Neural cell (in vitro differentiated cells): ENCODE results near the gene SLC3A2. TPM values are rescaled to one million over a fixed set of nuclear protein-coding genes. Genes with fewer than 3 reads are reported as not detected.
A peak's percentile ranks its signal among the peaks of the same experiment; 100 is the strongest.

Source experiments
- H2AFZ ChIP-seq: fragments of 200-600, 300-800 bp; sonication (generic), shearing (Covaris generic); 2 replicates; pipeline ENCODE4 v1.6.0; 2014; ENCODE audit warnings: low read depth, mild to moderate bottlenecking, antibody characterized with exemption, low read length, moderate library complexity
- H3F3A ChIP-seq: fragments of 200-600 bp; shearing (Covaris generic); 2 replicates; pipeline ENCODE4 v1.6.1; 2016; ENCODE audit warnings: mild to moderate bottlenecking, moderate library complexity, mixed read lengths, antibody characterized with exemption, low read length; ENCODE audit not compliant: insufficient read depth, poor library complexity, severe bottlenecking
- H3K27ac ChIP-seq: fragments of 200-600, 300-800 bp; sonication (generic), shearing (Covaris generic); 2 replicates; pipeline ENCODE4 v1.5.1; 2014; ENCODE audit warnings: mild to moderate bottlenecking, low read length, moderate library complexity
- H3K27me3 ChIP-seq: fragments of 300-800, 200-600 bp; sonication (generic), shearing (Covaris generic); 2 replicates; pipeline ENCODE4 v1.6.0; 2014; ENCODE audit warnings: mild to moderate bottlenecking, low read depth, low read length, moderate library complexity; ENCODE audit not compliant: insufficient read depth
- H3K36me3 ChIP-seq: fragments of 300-800, 200-600 bp; sonication (generic), shearing (Covaris generic); 2 replicates; pipeline ENCODE4 v1.5.1; 2014; ENCODE audit warnings: mild to moderate bottlenecking, antibody characterized with exemption, low read length, moderate library complexity; ENCODE audit not compliant: insufficient read depth
- H3K4me2 ChIP-seq: fragments of 300-800, 200-600 bp; sonication (generic), shearing (Covaris generic); 2 replicates; pipeline ENCODE4 v1.6.0; 2014; ENCODE audit warnings: mild to moderate bottlenecking, low read length
- H3K4me3 ChIP-seq: fragments of 300-800, 200-600 bp; sonication (generic), shearing (Covaris generic); 2 replicates; pipeline ENCODE4 v1.5.1; 2014; ENCODE audit warnings: mild to moderate bottlenecking, low read length, moderate library complexity
- H3K79me2 ChIP-seq: fragments of 200-600 bp; shearing (Covaris generic); replicated peaks from 2 replicates; pipeline ENCODE4 v1.6.0; 2014; ENCODE audit warnings: mild to moderate bottlenecking, low read length, moderate library complexity; ENCODE audit not compliant: insufficient read depth
- H3K9ac ChIP-seq: fragments of 300-800, 200-600 bp; sonication (generic), shearing (Covaris generic); 2 replicates; pipeline ENCODE4 v1.6.1; 2016; ENCODE audit warnings: mild to moderate bottlenecking, low read length, mixed read lengths
- H3K9me2 ChIP-seq: fragments of 200-600 bp; shearing (Covaris generic); 2 replicates; pipeline ENCODE4 v1.6.1; 2016; ENCODE audit warnings: mild to moderate bottlenecking, low read length, mixed read lengths; ENCODE audit not compliant: insufficient read depth
- H3K9me3 ChIP-seq: fragments of 200-600, 300-800 bp; sonication (generic), shearing (Covaris generic); 2 replicates; pipeline ENCODE4 v1.6.1; 2016; ENCODE audit warnings: mild to moderate bottlenecking, mixed run types, low read length, moderate library complexity, mixed read lengths
- H4K20me1 ChIP-seq: fragments of 200-600 bp; shearing (Covaris generic); 2 replicates; pipeline ENCODE4 v1.6.1; 2016; ENCODE audit warnings: mild to moderate bottlenecking, mixed run types; ENCODE audit not compliant: insufficient read depth
- CTCF ChIP-seq: fragments of 450-650 bp; IDR thresholded peaks from 2 replicates; pipeline ENCODE4 v1.5.1; 2014; ENCODE audit warnings: antibody characterized with exemption, mild to moderate bottlenecking, moderate library complexity; ENCODE audit not compliant: poor library complexity, severe bottlenecking
- EP300 ChIP-seq: fragments of 450-650 bp; conservative IDR thresholded peaks from 2 replicates; pipeline ENCODE4 v1.6.1; 2014; ENCODE audit warnings: antibody characterized with exemption, mild to moderate bottlenecking, moderate library complexity; ENCODE audit not compliant: poor library complexity, severe bottlenecking
- EZH2 ChIP-seq: fragments of 200-600, 300-800 bp; shearing (Covaris generic), sonication (generic); IDR thresholded peaks from 2 replicates; pipeline ENCODE4 v1.6.1; 2014; ENCODE audit warnings: antibody characterized with exemption, low read length, borderline replicate concordance, mild to moderate bottlenecking; ENCODE audit not compliant: insufficient read depth, poor library complexity, severe bottlenecking
- MXI1 ChIP-seq: fragments of 450-650 bp; conservative IDR thresholded peaks from 2 replicates; pipeline ENCODE4 v1.6.1; 2014; ENCODE audit warnings: antibody characterized with exemption, mild to moderate bottlenecking; ENCODE audit not compliant: poor library complexity, severe bottlenecking
- POLR2AphosphoS5 ChIP-seq: IDR thresholded peaks from 2 replicates; pipeline ENCODE4 v1.6.1; 2012
- RAD21 ChIP-seq: fragments of 450-650 bp; conservative IDR thresholded peaks from 2 replicates; pipeline ENCODE4 v1.6.1; 2014; ENCODE audit warnings: antibody characterized with exemption, mild to moderate bottlenecking, moderate library complexity
- REST ChIP-seq: IDR thresholded peaks from 2 replicates; pipeline ENCODE4 v1.6.1; 2012; ENCODE audit warnings: borderline replicate concordance
- SMC3 ChIP-seq: fragments of 450-650 bp; conservative IDR thresholded peaks from 2 replicates; pipeline ENCODE4 v1.6.1; 2014; ENCODE audit warnings: antibody characterized with exemption, mild to moderate bottlenecking, moderate library complexity; ENCODE audit not compliant: poor library complexity
- TAF1 ChIP-seq: IDR thresholded peaks from 2 replicates; pipeline ENCODE4 v1.6.1; 2012; ENCODE audit warnings: low read depth
- polyA plus RNA-seq: library from polyadenylated mRNA; depleted of rRNA; stranded (reverse); fragments of >200 nt; gene quantifications from 2 replicates; pipeline ENCODE4 v1.2.3, GENCODE V29; 2014

The SLC3A2 gene
- polyA plus RNA-seq, 1 donor from 2014 or later = 176 TPM

- no peak overlapping the region for H3K9ac ChIP-seq
- no peak overlapping the region for H2AFZ ChIP-seq
- no peak overlapping the region for H3K4me2 ChIP-seq
Observed at GRCh38 chr11:62905927-62906531, 25.3 kb downstream of the SLC3A2 start.

DNA sequence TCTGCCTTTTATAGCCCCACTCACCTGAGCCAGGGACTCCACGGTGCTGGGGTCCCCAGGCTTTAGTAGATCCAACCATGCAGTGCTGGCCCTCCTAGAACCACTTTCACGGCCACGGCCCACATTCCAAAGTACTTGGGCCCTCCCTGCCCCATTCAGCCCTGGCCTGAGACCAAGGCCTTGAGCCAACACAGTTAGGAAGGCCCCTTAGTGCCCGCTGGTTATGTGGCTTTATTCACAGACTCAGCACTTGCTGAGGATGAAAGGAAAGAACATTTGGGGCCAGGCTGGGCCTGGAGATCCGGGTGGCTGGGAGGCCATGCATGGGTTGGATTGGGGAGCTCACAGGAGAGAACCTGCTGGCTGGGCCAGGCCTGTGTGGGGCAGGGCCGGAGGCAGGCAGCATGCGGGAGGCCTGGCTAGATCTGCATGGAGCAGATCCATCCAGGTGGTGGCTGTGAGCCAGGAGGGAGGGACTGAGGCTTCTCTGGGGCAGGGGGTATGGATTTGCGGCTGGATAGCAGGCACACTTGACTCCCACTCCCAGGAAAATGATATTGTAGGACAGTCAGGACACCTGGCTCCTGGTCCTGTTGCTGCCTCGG, 27.9 kb downstream of the SLC3A2 start:
- Histone ChIP-seq H2AFZ (no peak overlapping the region), H3F3A (no peaks in the 10 kb centered on the region), H3K9me3 (no peaks in the 10 kb centered on the region), H3K9me2 (no peaks in the 10 kb centered on the region), H3K9ac (no peak overlapping the region), H3K4me2 (no peak overlapping the region), H3K79me2 (no peaks in the 10 kb centered on the region), H3K4me3 (no peak overlapping the region), H3K27ac (no peak overlapping the region), H4K20me1 (no peaks in the 10 kb centered on the region), H3K27me3 (no peaks in the 10 kb centered on the region), H3K36me3 (no peaks in the 10 kb centered on the region)
- no peak for TF ChIP-seq TAF1
- no peak for TF ChIP-seq CTCF
- no peak for TF ChIP-seq POLR2AphosphoS5
- TF ChIP-seq RAD21 = no peak
- no peak for TF ChIP-seq EP300
- no peak for TF ChIP-seq EZH2
- no peak for TF ChIP-seq REST
- no peak for TF ChIP-seq SMC3
- TF ChIP-seq MXI1 = no peak

More at GRCh38 chr11:62905927-62906531, 25.3 kb downstream of the SLC3A2 start:
- Histone ChIP-seq H3F3A (no peaks in the 10 kb centered on the region), H3K4me3 (no peak overlapping the region), H3K36me3 (no peaks in the 10 kb centered on the region), H3K27ac (no peak overlapping the region), H3K27me3 (no peaks in the 10 kb centered on the region), H3K79me2 (no peaks in the 10 kb centered on the region), H3K9me3 (no peaks in the 10 kb centered on the region), H4K20me1 (no peaks in the 10 kb centered on the region), H3K9me2 (no peaks in the 10 kb centered on the region)
- TF ChIP-seq EZH2 = no peak
- TF ChIP-seq CTCF = peak; percentile 98
- TF ChIP-seq SMC3 = peak; percentile 94
- TF ChIP-seq RAD21 = peak; percentile 97
